SK-N-SH treated with all-trans-retinoic acid at 6 μM for 48 hours (cell line): Measurements from ENCODE around the gene NRXN2.

Experiments
- ATAC-seq: fragments of 200-7000 bp; cut with Tn5 transposase; 3 replicates; pipeline ENCODE4 v1.9.1; 2020; ENCODE audit warnings: mild to moderate bottlenecking, moderate library complexity
- ARNTL ChIP-seq: fragments of 450-650 bp; formaldehyde crosslinking; IDR thresholded peaks from 2 replicates; pipeline ENCODE4 v1.5.0; 2020; ENCODE audit warnings: low read depth, mild to moderate bottlenecking, moderate library complexity, borderline replicate concordance
- BACH2 ChIP-seq: fragments of 250-450 bp; sonication (Bioruptor Pico); IDR thresholded peaks from 2 replicates; pipeline ENCODE4 v1.9.0; 2021; ENCODE audit warnings: mild to moderate bottlenecking, borderline replicate concordance
- CREB5 ChIP-seq: fragments of 250-450 bp; sonication (Bioruptor Pico); IDR thresholded peaks from 2 replicates; pipeline ENCODE4 v1.5.1; 2020; ENCODE audit warnings: low read depth, mild to moderate bottlenecking, moderate library complexity
- CSDC2 ChIP-seq: fragments of 250-450 bp; sonication (Bioruptor Pico); IDR thresholded peaks from 2 replicates; pipeline ENCODE4 v1.5.0; 2020; ENCODE audit warnings: mild to moderate bottlenecking, moderate library complexity
- CSRNP3 ChIP-seq: fragments of 250-450 bp; sonication (Bioruptor Pico); IDR thresholded peaks from 2 replicates; pipeline ENCODE4 v1.5.1; 2021; ENCODE audit warnings: mild to moderate bottlenecking, moderate library complexity
- ESRRG ChIP-seq: fragments of 250-450 bp; sonication (Bioruptor Pico); IDR thresholded peaks from 2 replicates; pipeline ENCODE4 v1.6.1; 2021; ENCODE audit warnings: mild to moderate bottlenecking
- GLIS3 ChIP-seq: fragments of 250-450 bp; sonication (Bioruptor Pico); IDR thresholded peaks from 2 replicates; pipeline ENCODE4 v1.5.0; 2020; ENCODE audit warnings: mild to moderate bottlenecking, moderate library complexity
- ISL1 ChIP-seq: fragments of 250-450 bp; sonication (Bioruptor Pico); IDR thresholded peaks from 2 replicates; pipeline ENCODE4 v2.1.2; 2022; ENCODE audit warnings: mild to moderate bottlenecking, moderate library complexity
- OSR1 ChIP-seq: fragments of 250-450 bp; sonication (Bioruptor Pico); IDR thresholded peaks from 2 replicates; pipeline ENCODE4 v1.8.0; 2022; ENCODE audit warnings: moderate library complexity, mild to moderate bottlenecking, inconsistent platforms
- PATZ1 ChIP-seq: fragments of 250-450 bp; sonication (Bioruptor Pico); IDR thresholded peaks from 2 replicates; pipeline ENCODE4 v1.8.0; 2020; ENCODE audit warnings: mild to moderate bottlenecking, moderate library complexity, borderline replicate concordance
- POU6F1 ChIP-seq: fragments of 250-450 bp; sonication (Bioruptor Pico); IDR thresholded peaks from 2 replicates; pipeline ENCODE4 v1.8.0; 2021; ENCODE audit warnings: low read depth, mild to moderate bottlenecking, moderate library complexity, borderline replicate concordance
- RARB ChIP-seq: fragments of 250-450 bp; sonication (Bioruptor Pico); IDR thresholded peaks from 2 replicates; pipeline ENCODE4 v1.8.0; 2021; ENCODE audit warnings: mild to moderate bottlenecking, moderate library complexity
- SNAI2 ChIP-seq: fragments of 250-450 bp; sonication (Bioruptor Pico); IDR thresholded peaks from 2 replicates; pipeline ENCODE4 v1.5.0; 2020; ENCODE audit warnings: mild to moderate bottlenecking, moderate library complexity
- TCF4 ChIP-seq: fragments of 250-450 bp; sonication (Bioruptor Pico); IDR thresholded peaks from 2 replicates; pipeline ENCODE4 v1.8.0; 2021; ENCODE audit warnings: mild to moderate bottlenecking, moderate library complexity, borderline replicate concordance
- TOX ChIP-seq: fragments of 250-450 bp; sonication (Bioruptor Pico); IDR thresholded peaks from 2 replicates; pipeline ENCODE4 v1.8.0; 2021; ENCODE audit warnings: mild to moderate bottlenecking, moderate library complexity, borderline replicate concordance
- TSHZ2 ChIP-seq: fragments of 250-450 bp; sonication (Bioruptor Pico); IDR thresholded peaks from 2 replicates; pipeline ENCODE4 v1.5.0; 2020; ENCODE audit warnings: mild to moderate bottlenecking, moderate library complexity
- ZC3H10 ChIP-seq: fragments of 250-450 bp; sonication (Bioruptor Pico); IDR thresholded peaks from 2 replicates; pipeline ENCODE4 v1.5.1; 2021; ENCODE audit warnings: mild to moderate bottlenecking, moderate library complexity
- ZFP3 ChIP-seq: fragments of 250-450 bp; sonication (Bioruptor Pico); IDR thresholded peaks from 2 replicates; pipeline ENCODE4 v1.5.0; 2020; ENCODE audit warnings: mild to moderate bottlenecking, moderate library complexity
- ZFP30 ChIP-seq: fragments of 450-650 bp; formaldehyde crosslinking; IDR thresholded peaks from 2 replicates; pipeline ENCODE4 v1.5.0; 2022; ENCODE audit warnings: mild to moderate bottlenecking, moderate library complexity
- ZNF565 ChIP-seq: fragments of 450-650 bp; formaldehyde crosslinking; conservative IDR thresholded peaks from 2 replicates; pipeline ENCODE4 v1.5.0; 2020; ENCODE audit warnings: low read depth, mild to moderate bottlenecking, moderate library complexity
- ZNF70 ChIP-seq: fragments of 450-650 bp; formaldehyde crosslinking; IDR thresholded peaks from 2 replicates; pipeline ENCODE4 v1.5.0; 2020; ENCODE audit warnings: mild to moderate bottlenecking, moderate library complexity

The NRXN2 gene

GRCh38 chr11:64633555-64634159 lies 89.3 kb downstream of the NRXN2 start:
- ATAC-seq: no peak; the same call in 2 of the 3 replicates
- TF ChIP-seq TSHZ2 (CRISPR knock-in tag): no peak
- no peak for TF ChIP-seq RARB (CRISPR knock-in tag)
- TF ChIP-seq ZNF70 (CRISPR knock-in tag): no peak
- no peak for TF ChIP-seq SNAI2

- ATAC-seq: no peak
- TF ChIP-seq ZFP30: no peak
- no peak for TF ChIP-seq ISL1
- TF ChIP-seq TSHZ2 (CRISPR knock-in tag): no peak
- no peak for TF ChIP-seq CSRNP3
- TF ChIP-seq CREB5 (CRISPR knock-in tag): no peak
- no peak for TF ChIP-seq TCF4
- no peak for TF ChIP-seq ZNF70 (CRISPR knock-in tag)
- no peak for TF ChIP-seq ZC3H10 (CRISPR knock-in tag)
- TF ChIP-seq RARB (CRISPR knock-in tag): no peak
- TF ChIP-seq ESRRG (CRISPR knock-in tag): no peak
- no peak for TF ChIP-seq PATZ1 (CRISPR knock-in tag)
- no peak for TF ChIP-seq TOX (CRISPR knock-in tag)
Measured at GRCh38 chr11:64632654-64633053, 90.3 kb downstream of the NRXN2 start.

- TF ChIP-seq ZNF565 (CRISPR knock-in tag) (no peak), ZFP3 (CRISPR knock-in tag) (no peak), CSRNP3 (no peak), CSDC2 (CRISPR knock-in tag) (no peak), ISL1 (no peak), TCF4 (no peak), OSR1 (CRISPR knock-in tag) (no peak), TOX (CRISPR knock-in tag) (no peak), ESRRG (CRISPR knock-in tag) (no peak), BACH2 (CRISPR knock-in tag) (no peak), ARNTL (CRISPR knock-in tag) (no peak), CREB5 (CRISPR knock-in tag) (no peak), POU6F1 (CRISPR knock-in tag) (no peak), GLIS3 (no peak)
- no peak for ATAC-seq
Measured at GRCh38 chr11:64632237-64632636, 90.8 kb downstream of the NRXN2 start.
